Heart left ventricle (tissue), 16 donors: ENCODE results near the gene LEMD3. TPM values are rescaled to one million over a fixed set of nuclear protein-coding genes. Genes with fewer than 3 reads are reported as not detected.

Experiments
- ATAC-seq, 4 donors: fragments of 200-7000 bp; cut with Tn5 transposase; one replicate each; pipeline ENCODE4 v1.9.1; 2020 to 2022; ENCODE audit warnings: moderate library complexity in 4 of 4, mild to moderate bottlenecking in 3 of 4, moderate number of reproducible peaks in 1 of 4
- DNase-seq, 5 donors: peaks; one replicate each; pipeline ENCODE4 v3.0.0-alpha.2; 2020
- H3K27ac ChIP-seq, 12 donors: fragments of 200-600 bp; sonication (generic) in 4 of 12; one replicate each; pipeline versions ENCODE4 v1.5.0 to v1.8.0; 2016 to 2022; ENCODE audit warnings: mild to moderate bottlenecking in 2 of 12
- H3K27me3 ChIP-seq, 9 donors: fragments of 200-600 bp; sonication (generic) in 2 of 9; one replicate each; pipeline versions ENCODE4 v1.5.1 to v1.8.0; 2016 to 2022; ENCODE audit warnings: mild to moderate bottlenecking in 3 of 9
- H3K36me3 ChIP-seq, 9 donors: fragments of 200-600 bp; sonication (generic) in 2 of 9; one replicate each; pipeline versions ENCODE4 v1.5.0 to v1.8.0; 2018 to 2022; ENCODE audit warnings: mild to moderate bottlenecking in 2 of 9
- H3K4me1 ChIP-seq, 12 donors: fragments of 200-600 bp; sonication (generic) in 4 of 12; one replicate each; pipeline versions ENCODE4 v1.5.0 to v1.8.0; 2016 to 2022; ENCODE audit warnings: mild to moderate bottlenecking in 3 of 12
- H3K4me3 ChIP-seq, 12 donors: fragments of 200-600 bp; sonication (generic) in 4 of 12; one replicate each; pipeline versions ENCODE4 v1.5.0 to v1.8.0; 2017 to 2022; ENCODE audit warnings: mild to moderate bottlenecking in 9 of 12, moderate library complexity in 4 of 12
- H3K9me3 ChIP-seq, 12 donors: fragments of 200-600 bp; sonication (generic) in 4 of 12; one replicate each; pipeline versions ENCODE4 v1.5.0 to v1.8.0; 2016 to 2022; ENCODE audit warnings: mild to moderate bottlenecking in 1 of 12
- CTCF ChIP-seq, 12 donors: fragments of 200-600 bp; sonication (generic) in 4 of 12; IDR thresholded peaks; one replicate each; pipeline versions ENCODE4 v1.5.0 to v1.8.0; 2018 to 2022; ENCODE audit warnings: antibody characterized with exemption in 12 of 12, mild to moderate bottlenecking in 5 of 12
- POLR2A ChIP-seq, 2 donors: fragments of 450-650 bp; IDR thresholded peaks; one replicate each; pipeline ENCODE4 v1.6.1; 2017; ENCODE audit warnings: antibody characterized with exemption in 2 of 2, mild to moderate bottlenecking in 2 of 2, moderate library complexity in 2 of 2
- WGBS, 4 donors: extraction: QIAGEN DNeasy Blood & Tissue Kit in 2 of 4; methylation state at CpG; one replicate each; pipeline versions ENCODE4 v1.1.5 to v1.1.7; 2013 to 2018; 5-methylcytosine and 5-hydroxymethylcytosine counted together
- intact Hi-C, 10 donors: fragments of 100-400 bp; cut with DNase I; formaldehyde crosslinking; loops; one replicate each; pipeline versions ENCODE4 v1.11.1 to v1.14.2; 2022
- polyA plus RNA-seq, 2 donors: library from polyadenylated mRNA; stranded (reverse); fragments of 200-250 nt; gene quantifications; one replicate each; pipeline ENCODE4 v1.2.3, GENCODE V29; 2013
- total RNA-seq, 9 donors: library from RNA; depleted of rRNA in 2 of 9; stranded (reverse); fragments of >200 nt in 2 of 9; fragmentation: NEBNext Ultra II Directional in 3 of 9; extraction: Animal tissue kit (Norgen Biotek cat#: 25700) in 3 of 9; gene quantifications; one replicate each; pipeline versions ENCODE4 v1.1.0 to v1.2.4, GENCODE V29; 2016 to 2023
- donor health status: ischemic (EF 13 %, LVEDD 7.1; RV severe dilation, severe dysfunction).
- donor health status: healthy with polysubstance abuse.
- donor health status: DM: no; HTN: yes; CAD: no.
- donor health status: DM: no; HTN: no; CAD: no.
- donor health status: ischemic (EF 25% LVEDD 6.9; RV normal size, moderate dysfunction).
- donor health status: ischemic (EF 25% LVEDD 5.7; RV mildly dilated, moderate dysfunction).
- donor health status: healthy.
- donor health status: DM: yes; HTN: yes; CAD: no.
- donor health status: ischemic (EF 35%, LVEDD 5.7; RV mildly dilated, moderate dysfunction).
- donor health status: nonischemic (EF 11% LVEDD 7.7; RV severe dilation, severe dysfunction).
- donor health status: DM: yes; HTN: yes; CAD: no.
- donor health status: PGD.
- donor health status: ischemic (EF 29% LVEDD 5.4; RV normal size, mild dysfunction).
- donor health status: nonischemic (EF 23%, LVEDD 6.1; RV moderate dilation, normal function).

The LEMD3 gene
- total and polyA plus RNA-seq, 11 donors: 4.9 to 19.9 (median 12.9) TPM

DNA sequence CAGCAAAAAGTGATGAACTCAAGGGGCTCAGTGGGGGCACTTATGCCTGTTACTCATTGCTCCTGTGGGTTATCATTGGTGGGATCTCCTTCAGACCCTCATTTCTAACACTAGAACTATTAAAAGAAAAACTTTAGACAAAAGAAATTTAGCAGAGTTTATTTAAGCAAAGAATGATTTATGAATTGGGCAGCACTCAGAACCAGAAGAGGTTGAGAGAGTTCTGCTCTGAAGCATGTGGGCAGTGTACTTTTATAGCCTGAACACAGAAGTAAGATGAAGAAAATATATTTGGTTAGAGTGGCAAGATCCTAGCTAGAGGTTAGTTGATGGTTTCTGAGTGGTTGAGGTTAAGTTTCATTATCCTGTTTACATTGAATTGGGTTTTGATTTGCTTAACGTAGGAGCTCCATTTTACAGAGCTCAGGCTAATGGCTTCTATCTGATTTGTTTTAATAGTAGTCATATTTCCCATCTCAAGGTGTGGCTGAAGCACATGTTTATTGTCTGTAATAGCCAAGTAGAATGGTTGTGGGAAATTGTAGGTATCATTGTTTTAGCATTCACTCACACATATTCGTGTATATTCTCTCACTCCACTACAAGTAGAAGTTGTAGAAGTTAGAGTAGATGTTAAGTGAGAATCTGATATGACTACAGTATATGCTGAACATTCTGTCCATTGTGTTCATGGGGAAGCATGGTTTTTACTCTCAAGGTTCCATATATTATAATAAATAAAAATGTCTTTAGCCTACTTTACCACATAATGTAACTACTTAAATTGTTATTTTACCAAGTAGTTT is 27.6 kb downstream of the LEMD3 start:
- Histone ChIP-seq H3K27ac (no peak overlapping the region), H3K9me3 (peaks cover 0 to 17% (median 3%) of the 10 kb centered on the region in 12 donors), H3K4me1 (peaks cover 0 to 29% (median 13%) of the 10 kb centered on the region in 12 donors), H3K27me3 (no peaks in the 10 kb centered on the region), H3K36me3 (no peaks in the 10 kb centered on the region), H3K4me3 (no peak overlapping the region)
- 89 to 91% (median 90%) methylated on average over 2 of the region's 2 CpGs for WGBS, 4 donors
- no peak for ATAC-seq
- DNase-seq: no peak
- TF ChIP-seq CTCF (IDR thresholded peaks at IDR 0.05): no peak
- TF ChIP-seq POLR2A (IDR thresholded peaks at IDR 0.05): no peak
- intact Hi-C loops: loop anchor here in 1 of 10 donors (10.0 kb wide), 1 partner anchor 748 kb away; no protein-coding TSS in a partner anchor

GRCh38 chr12:65199604-65200003 is 30.2 kb downstream of the LEMD3 start:
- WGBS, 4 donors: 96 to 100% (median 99%) methylated on average over 2 of the region's 2 CpGs
- peaks cover 0 to 20% (median 0%) of the 10 kb centered on the region in 12 donors for H3K4me1 ChIP-seq
- peaks cover 0 to 17% (median 3%) of the 10 kb centered on the region in 12 donors for H3K9me3 ChIP-seq
- no peaks in the 10 kb centered on the region for H3K36me3 ChIP-seq
- DNase-seq (no peak), ATAC-seq (no peak)
- intact Hi-C loops: loop anchor here in 1 of 10 donors (10.0 kb wide), 1 partner anchor 745 kb away; no protein-coding TSS in a partner anchor
- H3K27me3 ChIP-seq: no peaks in the 10 kb centered on the region
- no peak overlapping the region for H3K4me3 ChIP-seq
- TF ChIP-seq POLR2A (IDR thresholded peaks at IDR 0.05) (no peak), CTCF (IDR thresholded peaks at IDR 0.05) (no peak)
- no peak overlapping the region for H3K27ac ChIP-seq

- Histone ChIP-seq H3K4me3 (no peak overlapping the region), H3K27me3 (no peaks in the 10 kb centered on the region), H3K4me1 (peaks cover 0 to 17% (median 0%) of the 10 kb centered on the region in 12 donors), H3K9me3 (peaks cover 0 to 17% (median 3%) of the 10 kb centered on the region in 12 donors), H3K27ac (no peak overlapping the region), H3K36me3 (no peaks in the 10 kb centered on the region)
- intact Hi-C loops: no loop called here
- TF ChIP-seq POLR2A (IDR thresholded peaks at IDR 0.05) (no peak), CTCF (IDR thresholded peaks at IDR 0.05) (no peak)
- DNase-seq: no peak
- WGBS, 4 donors: 93 to 97% (median 95%) methylated on average over 6 of the region's 6 CpGs
- ATAC-seq: no peak
Observed at GRCh38 chr12:65200007-65200665, 30.8 kb downstream of the LEMD3 start.

- Histone ChIP-seq H3K27ac (no peak overlapping the region), H3K36me3 (no peaks in the 10 kb centered on the region), H3K4me3 (no peak overlapping the region), H3K27me3 (no peaks in the 10 kb centered on the region), H3K9me3 (no peaks in the 10 kb centered on the region), H3K4me1 (peaks cover 0 to 25% (median 3%) of the 10 kb centered on the region in 12 donors)
- TF ChIP-seq POLR2A (IDR thresholded peaks at IDR 0.05) (no peak), CTCF (IDR thresholded peaks at IDR 0.05) (no peak)
- intact Hi-C loops: no loop called here
- DNase-seq (no peak), ATAC-seq (no peak)
Observed at GRCh38 chr12:65203376-65203775, 34.0 kb downstream of the LEMD3 start.
